Esophagus squamous epithelium (tissue), 5 donors: ENCODE data around the gene SBF1. TPM values are rescaled to one million over a fixed set of nuclear protein-coding genes. Genes with fewer than 3 reads are reported as not detected.

Source experiments
- DNase-seq: peaks from one replicate; lab custom pipeline; 2025; lab: John Stamatoyannopoulos, UW
- H3K27ac ChIP-seq, 4 donors: fragments of 200-600 bp; sonication (generic); one replicate each; pipeline ENCODE4 v1.5.1; 2016 to 2019; ENCODE audit warnings: mild to moderate bottlenecking in 1 of 4
- H3K27me3 ChIP-seq, 4 donors: fragments of 200-600 bp; sonication (generic); 1 replicate in 3 of 4; 2 replicates in 1 of 4; pipeline versions ENCODE4 v1.5.1 to v1.6.0; 2017 to 2021; ENCODE audit warnings: antibody characterized with exemption in 1 of 4
- H3K36me3 ChIP-seq, 3 donors: fragments of 200-600 bp; sonication (generic); one replicate each; pipeline ENCODE4 v1.5.1; 2016 to 2019
- H3K4me1 ChIP-seq, 3 donors: fragments of 200-600 bp; sonication (generic); one replicate each; pipeline ENCODE4 v1.5.1; 2017 to 2019
- H3K4me3 ChIP-seq, 4 donors: fragments of 200-600 bp; sonication (generic); 1 replicate in 3 of 4; 2 replicates in 1 of 4; pipeline ENCODE4 v1.5.1; 2016 to 2019; ENCODE audit warnings: mild to moderate bottlenecking in 2 of 4, moderate library complexity in 1 of 4
- H3K9me3 ChIP-seq, 3 donors: fragments of 200-600 bp; sonication (generic); one replicate each; pipeline ENCODE4 v1.5.1; 2016 to 2019
- POLR2A ChIP-seq, 4 donors: fragments of 450-650 bp; IDR thresholded peaks; one replicate each; pipeline ENCODE4 v1.6.1; 2017; ENCODE audit warnings: antibody characterized with exemption in 4 of 4, mild to moderate bottlenecking in 4 of 4, moderate library complexity in 3 of 4
- WGBS, 2 donors: methylation state at CpG; one replicate each; pipeline ENCODE4 v1.1.5; 2018; 5-methylcytosine and 5-hydroxymethylcytosine counted together
- intact Hi-C: fragments of 100-400 bp; cut with DNase I; formaldehyde crosslinking; loops from one replicate; pipeline ENCODE4 v1.15.0; 2022
- total RNA-seq, 4 donors: library from RNA; depleted of rRNA; stranded (reverse); fragments of >200 nt; gene quantifications; one replicate each; pipeline ENCODE4 v1.1.0, GENCODE V29; 2016
- TF ChIP-seq, protein P1 (sequence below), 6 experiments: fragments of 450-650 bp in 4 of 6; fragments of 200-600 bp in 2 of 6; sonication (generic) in 2 of 6; IDR thresholded peaks; one replicate each; pipeline ENCODE4 v1.5.1; 2016 to 2019; ENCODE audit warnings: antibody characterized with exemption in 6 of 6, mild to moderate bottlenecking in 4 of 6, moderate library complexity in 4 of 6
- donor health status: DM: yes; HTN: yes; CAD: no.

SBF1 gene
- total RNA-seq, 4 donors from 2014 or later, result 38.3 to 92.0 (median 63.4) TPM

DNA sequence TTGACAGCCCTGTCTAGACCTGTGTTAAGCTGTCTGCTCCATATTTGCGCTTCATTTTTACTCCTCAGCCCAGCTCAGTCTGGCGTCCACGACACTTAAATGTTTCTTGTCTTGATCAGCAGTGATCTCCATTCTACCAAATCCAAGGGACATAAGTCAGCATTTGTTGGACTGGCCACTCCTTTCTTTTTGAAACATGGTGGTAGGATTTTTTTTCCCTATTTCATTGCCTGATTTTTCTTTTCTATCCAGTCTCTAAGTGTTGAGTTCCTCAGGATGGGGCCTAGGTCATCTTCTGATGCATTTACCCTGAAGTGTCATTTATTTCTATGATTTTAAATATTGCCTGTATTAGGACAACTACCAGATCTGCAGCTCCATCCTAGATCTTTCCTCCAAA lies 34.1 kb upstream of the SBF1 start:
- Histone ChIP-seq H3K36me3 (peaks cover 7 to 53% (median 15%) of the 10 kb centered on the region in 3 donors), H3K27ac (peak overlapping the region; percentile 95 to 99 (median 97)), H3K4me3 (peak overlapping the region; percentile 82 to 97 (median 86)), H3K27me3 (no peaks in the 10 kb centered on the region), H3K9me3 (no peaks in the 10 kb centered on the region), H3K4me1 (peaks cover 27 to 62% (median 38%) of the 10 kb centered on the region in 3 donors)
- intact Hi-C loops, result no loop called here
- no peak for DNase-seq
- WGBS, 2 donors, result 2 to 18% methylated on average over 3 of the region's 3 CpGs
- no peak for TF ChIP-seq POLR2A (IDR thresholded peaks at IDR 0.05)
- TF ChIP-seq, protein P1, sequence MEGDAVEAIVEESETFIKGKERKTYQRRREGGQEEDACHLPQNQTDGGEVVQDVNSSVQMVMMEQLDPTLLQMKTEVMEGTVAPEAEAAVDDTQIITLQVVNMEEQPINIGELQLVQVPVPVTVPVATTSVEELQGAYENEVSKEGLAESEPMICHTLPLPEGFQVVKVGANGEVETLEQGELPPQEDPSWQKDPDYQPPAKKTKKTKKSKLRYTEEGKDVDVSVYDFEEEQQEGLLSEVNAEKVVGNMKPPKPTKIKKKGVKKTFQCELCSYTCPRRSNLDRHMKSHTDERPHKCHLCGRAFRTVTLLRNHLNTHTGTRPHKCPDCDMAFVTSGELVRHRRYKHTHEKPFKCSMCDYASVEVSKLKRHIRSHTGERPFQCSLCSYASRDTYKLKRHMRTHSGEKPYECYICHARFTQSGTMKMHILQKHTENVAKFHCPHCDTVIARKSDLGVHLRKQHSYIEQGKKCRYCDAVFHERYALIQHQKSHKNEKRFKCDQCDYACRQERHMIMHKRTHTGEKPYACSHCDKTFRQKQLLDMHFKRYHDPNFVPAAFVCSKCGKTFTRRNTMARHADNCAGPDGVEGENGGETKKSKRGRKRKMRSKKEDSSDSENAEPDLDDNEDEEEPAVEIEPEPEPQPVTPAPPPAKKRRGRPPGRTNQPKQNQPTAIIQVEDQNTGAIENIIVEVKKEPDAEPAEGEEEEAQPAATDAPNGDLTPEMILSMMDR (IDR thresholded peaks at IDR 0.05), result no peak

DNA sequence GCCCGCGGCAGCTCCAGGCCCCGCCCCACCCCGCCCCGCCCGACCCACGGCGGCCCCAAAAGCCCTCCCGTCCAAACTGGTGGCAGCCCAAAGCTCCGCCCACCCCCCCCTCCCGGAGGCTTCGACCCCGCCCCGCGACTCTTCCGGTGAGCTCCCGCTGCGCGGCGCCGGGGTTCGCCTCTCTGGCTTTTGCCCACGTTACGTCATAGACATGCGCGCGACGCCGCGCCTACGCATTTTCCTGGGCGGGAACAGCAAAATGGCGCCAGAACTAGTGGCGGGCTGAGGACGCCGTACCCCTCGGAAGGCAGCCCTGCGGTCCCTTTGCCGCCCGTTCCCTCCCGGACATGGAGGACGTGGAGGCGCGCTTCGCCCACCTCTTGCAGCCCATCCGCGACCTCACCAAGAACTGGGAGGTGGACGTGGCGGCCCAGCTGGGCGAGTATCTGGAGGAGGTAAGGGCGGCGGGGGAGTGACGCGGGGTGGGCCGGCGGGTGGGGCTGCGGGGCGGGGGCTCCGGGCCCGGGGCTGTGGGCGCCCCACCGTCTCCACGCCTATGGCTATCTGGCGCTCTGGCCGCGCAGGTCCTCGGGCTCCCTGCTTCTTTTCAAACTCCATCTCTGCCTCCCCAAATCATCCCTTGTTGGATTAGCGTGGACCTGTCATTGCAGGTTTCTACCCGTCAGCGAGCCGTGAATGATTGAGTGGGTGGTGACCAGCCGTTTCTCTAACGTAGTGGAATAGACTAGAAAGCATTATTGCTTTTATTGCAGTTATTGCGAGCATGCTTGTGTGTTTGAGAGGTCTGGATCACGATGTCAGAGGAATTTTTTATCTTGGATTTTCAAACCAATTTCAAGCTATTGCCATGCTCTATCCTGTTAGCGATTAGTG lies 33.4 kb upstream of the SBF1 start, which contains the start of gene NCAPH2:
NCAPH2 (plus strand) TSS at position 234 of the 894 bp plus-strand sequence; CDS start at position 348, 114 bp downstream.
- 0 to 1% methylated on average over 10 to 18 of the region's 76 CpGs for WGBS, 2 donors
- H3K9me3 ChIP-seq, result no peaks in the 10 kb centered on the region
- TF ChIP-seq, protein P1 (IDR thresholded peaks at IDR 0.05), result peak in 3 of 6 experiments; percentile 10 to 42 (median 17)
- TF ChIP-seq POLR2A (IDR thresholded peaks at IDR 0.05), result peak in 3 of 4 donors; percentile 76 to 94 (median 86)
- peak; percentile 71 for DNase-seq
- intact Hi-C loops, result no loop called here
- H3K27me3 ChIP-seq, result no peaks in the 10 kb centered on the region
- H3K27ac ChIP-seq, result peak within 1 kb of the TSS; percentile 95 to 99 (median 97)
- peak within 1 kb of the TSS; percentile 88 to 97 (median 94) for H3K4me3 ChIP-seq
- H3K36me3 ChIP-seq, result peaks cover 7 to 56% (median 15%) of the 10 kb centered on the region in 3 donors
- H3K4me1 ChIP-seq, result peaks cover 27 to 62% (median 38%) of the 10 kb centered on the region in 3 donors

DNA sequence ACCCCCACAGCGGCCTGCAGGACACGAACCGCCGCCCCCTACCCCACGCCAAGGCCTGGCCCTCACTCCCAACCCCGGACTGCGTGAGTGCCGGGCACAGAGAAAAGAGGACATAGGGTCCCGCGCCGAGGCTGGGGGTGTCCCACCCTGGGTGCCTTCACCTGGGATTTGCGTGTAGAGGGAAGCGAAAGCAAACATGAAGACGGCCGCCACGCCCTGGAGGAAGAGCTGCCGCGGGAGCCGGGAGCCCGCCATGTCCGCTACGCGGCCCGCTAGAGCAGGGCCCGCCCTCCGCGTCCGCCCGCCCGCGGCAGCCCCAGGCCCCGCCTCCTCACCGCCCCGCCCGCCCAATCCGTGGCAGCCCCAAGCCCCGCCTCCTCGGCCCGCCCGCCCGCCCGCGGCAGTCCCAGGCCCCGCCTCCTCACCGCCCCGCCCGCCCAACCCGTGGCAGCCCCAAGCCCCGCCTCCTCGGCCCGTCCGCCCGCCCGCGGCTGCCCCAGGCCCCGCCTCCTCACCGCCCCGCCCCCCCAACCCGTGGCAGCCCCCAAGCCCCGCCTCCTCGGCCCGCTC lies 32.7 kb upstream of the SBF1 start, which contains the start of gene LMF2:
LMF2 (minus strand) TSS at position 282 of the 570 bp plus-strand sequence; CDS start at position 255, 27 bp downstream.
- intact Hi-C loops, result no loop called here
- Histone ChIP-seq H3K27ac (peak within 1 kb of the TSS; percentile 95 to 99 (median 97)), H3K9me3 (no peaks in the 10 kb centered on the region), H3K27me3 (no peaks in the 10 kb centered on the region), H3K4me1 (peaks cover 27 to 62% (median 38%) of the 10 kb centered on the region in 3 donors), H3K4me3 (peak within 1 kb of the TSS; percentile 88 to 97 (median 94)), H3K36me3 (peaks cover 7 to 56% (median 15%) of the 10 kb centered on the region in 3 donors)
- 2% methylated on average over 16 of the region's 62 CpGs; no CpG with 5 or more reads in 1 of the 2 donors for WGBS, 2 donors
- no peak for DNase-seq
- TF ChIP-seq POLR2A (IDR thresholded peaks at IDR 0.05), result peak in 2 of 4 donors; percentile 30 to 60
- TF ChIP-seq, protein P1 (IDR thresholded peaks at IDR 0.05), result no peak

DNA sequence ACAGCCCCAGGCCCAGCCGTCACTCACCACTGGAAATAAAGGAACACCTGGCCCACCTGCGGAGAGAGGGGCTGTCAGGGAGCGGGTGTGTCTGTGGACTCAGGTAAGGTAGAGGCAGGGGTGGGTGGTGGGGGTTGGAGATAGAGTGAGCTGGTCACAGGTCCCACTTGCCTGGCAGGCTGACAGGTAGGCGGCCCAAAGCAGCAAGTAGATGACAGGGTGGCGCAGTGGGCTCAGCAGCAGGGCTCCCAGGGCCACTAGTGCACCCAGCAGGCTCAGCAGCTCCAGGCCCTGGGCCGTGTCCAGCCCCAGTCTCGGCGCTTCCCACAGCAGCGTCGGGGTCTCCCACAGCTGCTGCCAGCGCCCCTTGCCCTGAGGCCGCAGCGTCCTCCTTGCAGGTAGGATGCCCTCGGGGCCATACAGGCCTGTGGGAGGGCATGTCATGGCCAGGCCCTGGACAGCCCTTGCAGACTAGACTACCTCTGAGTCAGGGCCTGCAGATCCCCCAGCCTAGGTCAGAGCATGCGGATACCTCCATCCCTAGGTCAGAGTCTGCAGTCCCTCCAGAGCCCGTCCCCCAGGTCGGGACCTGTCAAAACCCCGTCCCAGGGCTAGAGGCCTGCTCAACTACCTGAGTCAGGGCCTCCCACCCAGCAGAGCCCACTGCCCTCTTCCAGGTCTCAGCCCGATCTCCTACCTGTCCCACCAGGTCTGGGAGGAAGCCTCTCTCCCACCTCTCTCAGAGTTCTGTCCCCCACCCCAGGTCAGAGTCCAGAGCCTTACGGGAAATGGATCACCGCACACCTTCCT lies 32.0 kb upstream of the SBF1 start:
- intact Hi-C loops, result no loop called here
- peak overlapping the region; percentile 84 to 99 (median 96) for H3K27ac ChIP-seq
- TF ChIP-seq, protein P1 (IDR thresholded peaks at IDR 0.05), result no peak
- no peak for TF ChIP-seq POLR2A (IDR thresholded peaks at IDR 0.05)
- DNase-seq, result no peak
- no peaks in the 10 kb centered on the region for H3K9me3 ChIP-seq
- 0 to 15% methylated on average over 2 to 15 of the region's 21 CpGs for WGBS, 2 donors
- no peaks in the 10 kb centered on the region for H3K27me3 ChIP-seq
- peak overlapping the region; percentile 64 to 96 (median 90) for H3K4me3 ChIP-seq
- H3K4me1 ChIP-seq, result peaks cover 27 to 58% (median 38%) of the 10 kb centered on the region in 3 donors
- peaks cover 7 to 55% (median 15%) of the 10 kb centered on the region in 3 donors for H3K36me3 ChIP-seq
